IMR-90 (cell line): ENCODE results near the gene ME1. TPM values are rescaled to one million over a fixed set of nuclear protein-coding genes. Genes with fewer than 3 reads are reported as not detected.

Experiments used
- ATAC-seq: fragments of 200-7000 bp; cut with Tn5 transposase; 2 replicates; pipeline ENCODE4 v1.9.1; 2020; ENCODE audit warnings: low read depth, mild to moderate bottlenecking, moderate library complexity
- BruUV-seq: library from RNA; stranded (reverse); fragments of 400-500 nt; replicated peaks from 2 replicates; lab custom pipeline; 2021; lab: Mats Ljungman, UMichigan
- CTCF ChIA-PET: fragments of 300-600 bp; formaldehyde crosslinking; extraction: SDS; loops from one replicate; lab custom pipeline; 2021; ENCODE audit warnings: antibody characterized with exemption; lab: Yijun Ruan, JAX
- POLR2A ChIA-PET: fragments of 300-600 bp; sonication (Branson Sonifier 250); formaldehyde crosslinking; loops from one replicate; lab custom pipeline; 2022; ENCODE audit warnings: antibody characterized with exemption; ENCODE audit not compliant: unreplicated experiment; lab: Charles Lee
- DNase-seq: peaks from one replicate; pipeline ENCODE4 v3.0.0; 2013
- H2AFZ ChIP-seq: replicated peaks from 2 replicates; pipeline ENCODE3; 2013; ENCODE audit warnings: low read length, mild to moderate bottlenecking; ENCODE audit not compliant: poor library complexity
- H2AK5ac ChIP-seq: 2 replicates; pipeline ENCODE4 v1.6.1; 2013; ENCODE audit warnings: low read depth, low read length, inconsistent platforms
- H2AK9ac ChIP-seq: replicated peaks from 2 replicates; pipeline ENCODE3; 2013; ENCODE audit warnings: mild to moderate bottlenecking, low read depth, low read length, moderate library complexity; ENCODE audit not compliant: poor library complexity
- H2BK120ac ChIP-seq: 2 replicates; pipeline ENCODE4 v1.6.1; 2013; ENCODE audit warnings: low read depth, low read length, inconsistent platforms
- H2BK15ac ChIP-seq: 3 replicates; pipeline ENCODE4 v1.6.1; 2013; ENCODE audit warnings: low read depth, low read length, inconsistent platforms
- H2BK20ac ChIP-seq: 2 replicates; pipeline ENCODE4 v1.6.1; 2013; ENCODE audit warnings: low read depth, mild to moderate bottlenecking, inconsistent platforms, low read length, moderate library complexity
- H2BK5ac ChIP-seq: 2 replicates; pipeline ENCODE4 v1.6.1; 2013; ENCODE audit warnings: mild to moderate bottlenecking, low read depth, low read length, inconsistent platforms; ENCODE audit not compliant: poor library complexity, severe bottlenecking
- H3K14ac ChIP-seq: replicated peaks from 2 replicates; pipeline ENCODE4 v1.6.1; 2013; ENCODE audit warnings: low read depth, low read length, inconsistent platforms
- H3K18ac ChIP-seq: 2 replicates; pipeline ENCODE4 v1.6.1; 2013; ENCODE audit warnings: low read depth, low read length, control low read depth
- H3K23ac ChIP-seq: 2 replicates; pipeline ENCODE4 v1.6.1; 2013; ENCODE audit warnings: low read depth, low read length, inconsistent platforms
- H3K27ac ChIP-seq: 2 replicates; pipeline ENCODE4 v1.5.1; 2013; ENCODE audit warnings: mild to moderate bottlenecking, control low read depth, low read length; ENCODE audit not compliant: insufficient read depth
- H3K27me3 ChIP-seq: 2 replicates; pipeline ENCODE4 v1.6.1; 2013; ENCODE audit warnings: low read length; ENCODE audit not compliant: control insufficient read depth, insufficient read depth
- H3K36me3 ChIP-seq: 2 replicates; pipeline ENCODE4 v1.6.1; 2013; ENCODE audit warnings: low read length, mixed read lengths; ENCODE audit not compliant: control insufficient read depth, insufficient read depth
- H3K4ac ChIP-seq: 2 replicates; pipeline ENCODE4 v1.6.1; 2013; ENCODE audit warnings: low read depth, low read length, inconsistent platforms
- H3K4me1 ChIP-seq: 2 replicates; pipeline ENCODE4 v1.6.1; 2013; ENCODE audit warnings: low read length, mixed read lengths; ENCODE audit not compliant: control insufficient read depth, insufficient read depth
- H3K4me2 ChIP-seq: 2 replicates; pipeline ENCODE4 v1.6.1; 2013; ENCODE audit warnings: low read depth, mild to moderate bottlenecking, control low read depth, low read length, moderate library complexity
- H3K4me3 ChIP-seq: 2 replicates; pipeline ENCODE4 v1.5.1; 2013; ENCODE audit warnings: low read depth, mild to moderate bottlenecking, control low read depth, low read length, moderate library complexity; ENCODE audit not compliant: insufficient read depth
- H3K56ac ChIP-seq: 2 replicates; pipeline ENCODE4 v1.6.1; 2013; ENCODE audit warnings: low read length, inconsistent platforms; ENCODE audit not compliant: insufficient read depth; ENCODE audit errors: extremely low read depth
- H3K79me1 ChIP-seq, 2 experiments: 2 replicates each; pipeline ENCODE4 v1.6.1; 2013; ENCODE audit warnings: low read length in 2 of 2, inconsistent platforms in 1 of 2, low read depth in 1 of 2
- H3K9ac ChIP-seq: 2 replicates; pipeline ENCODE4 v1.6.1; 2013; ENCODE audit warnings: low read depth, low read length, control low read depth
- H3K9me1 ChIP-seq: 2 replicates; pipeline ENCODE4 v1.6.1; 2013; ENCODE audit warnings: low read length, inconsistent platforms; ENCODE audit not compliant: insufficient read depth
- H3K9me3 ChIP-seq: 2 replicates; pipeline ENCODE4 v1.6.1; 2013; ENCODE audit warnings: low read length; ENCODE audit not compliant: control insufficient read depth, insufficient read depth
- H4K20me1 ChIP-seq: 2 replicates; pipeline ENCODE4 v1.6.1; 2013; ENCODE audit warnings: low read length, inconsistent platforms; ENCODE audit not compliant: insufficient read depth
- H4K5ac ChIP-seq: 2 replicates; pipeline ENCODE4 v1.6.1; 2013; ENCODE audit warnings: mild to moderate bottlenecking, low read depth, low read length, control low read depth
- H4K8ac ChIP-seq, 2 experiments: 2 replicates each; pipeline ENCODE4 v1.6.1; 2013; ENCODE audit warnings: low read depth in 2 of 2, low read length in 2 of 2, control low read depth in 1 of 2, inconsistent platforms in 1 of 2
- H4K91ac ChIP-seq: 2 replicates; pipeline ENCODE4 v1.6.1; 2013; ENCODE audit warnings: low read depth, low read length, inconsistent platforms; ENCODE audit not compliant: insufficient read depth
- CHD1 ChIP-seq: IDR thresholded peaks from 2 replicates; pipeline ENCODE4 v1.6.1; 2012; ENCODE audit warnings: low read depth, low read length, improper control_type of control experiment
- CTCF ChIP-seq: conservative IDR thresholded peaks from 2 replicates; pipeline ENCODE4 v1.5.1; 2012; ENCODE audit warnings: mild to moderate bottlenecking, low read depth, low read length, improper control_type of control experiment
- ELK1 ChIP-seq: fragments of 150-350 bp; IDR thresholded peaks from 2 replicates; pipeline ENCODE4 v1.6.1; 2016; ENCODE audit warnings: low read depth, mild to moderate bottlenecking, low read length, moderate library complexity, borderline replicate concordance
- MAZ ChIP-seq: IDR thresholded peaks from 2 replicates; pipeline ENCODE4 v1.6.1; 2012; ENCODE audit warnings: low read depth, mild to moderate bottlenecking, low read length, improper control_type of control experiment, moderate library complexity, borderline replicate concordance
- MXI1 ChIP-seq: IDR thresholded peaks from 2 replicates; pipeline ENCODE4 v1.6.1; 2012; ENCODE audit warnings: low read depth, mild to moderate bottlenecking, low read length, moderate library complexity, borderline replicate concordance
- POLR2A ChIP-seq: IDR thresholded peaks from 2 replicates; pipeline ENCODE4 v1.6.1; 2012; ENCODE audit warnings: mild to moderate bottlenecking, low read depth, low read length
- RFX5 ChIP-seq: IDR thresholded peaks from 2 replicates; pipeline ENCODE4 v1.8.0; 2012; ENCODE audit warnings: low read depth, mild to moderate bottlenecking, low read length, moderate library complexity
- USF2 ChIP-seq: fragments of 150-350 bp; IDR thresholded peaks from 2 replicates; pipeline ENCODE4 v1.6.1; 2017; ENCODE audit warnings: mild to moderate bottlenecking, antibody characterized with exemption, low read length, low read depth
- WGBS, 2 experiments: methylation state at CpG; one replicate each; pipeline versions ENCODE4 v1.1.5 to v1.1.7; 2013; ENCODE audit warnings: missing lambda C conversion rate in 2 of 2; ENCODE audit not compliant: insufficient read length in 1 of 2; ENCODE audit errors: extremely low coverage in 2 of 2; 5-methylcytosine and 5-hydroxymethylcytosine counted together
- dilution Hi-C: fragments of 300-500 bp; cut with HindIII; formaldehyde crosslinking; loops from one replicate; pipeline ENCODE4 v1.14.3; 2018; ENCODE audit warnings: low sequenced_read_pairs; ENCODE audit not compliant: unreplicated experiment
- in situ Hi-C: fragments of 300-500 bp; cut with MboI; formaldehyde crosslinking; loops from 3 replicates; pipeline ENCODE4 v1.14.3; 2019; ENCODE audit warnings: low sequenced_read_pairs, inconsistent platforms, mixed read lengths
- intact Hi-C: fragments of 100-400 bp; cut with micrococcal nuclease; formaldehyde crosslinking; loops from 2 replicates; pipeline ENCODE4 v1.10.0; 2022
- polyA plus RNA-seq, 3 experiments: library from polyadenylated mRNA; depleted of rRNA; stranded (reverse); fragments of >200 nt; gene quantifications; 2 replicates each; pipeline ENCODE4 v1.2.3, GENCODE V29; 2012; ENCODE audit warnings: low replicate concordance in 1 of 3
- total RNA-seq: library from RNA; depleted of rRNA; stranded (reverse); fragments of >200 nt; gene quantifications from 2 replicates; pipeline ENCODE4 v1.2.3, GENCODE V29; 2012

Gene ME1
- total and polyA plus RNA-seq, 2 of the 4 experiments (the other 2 are of a cell fraction), result 21.5 to 24.4 TPM

- in situ Hi-C loops (no loop called here), dilution Hi-C loops (no loop called here), intact Hi-C loops (no loop called here)
- no CpG with 5 or more reads among the region's 2 CpGs for WGBS, 2 experiments
- Histone ChIP-seq H3K23ac (no peak overlapping the region), H3K9ac (no peak overlapping the region), H2BK120ac (no peak overlapping the region), H2AFZ (no peak overlapping the region), H3K36me3 (peaks cover 7% of the 10 kb centered on the region; the same call in 1 of the 2 replicates), H3K14ac (no peak overlapping the region), H3K4me2 (no peak overlapping the region), H3K9me1 (no peaks in the 10 kb centered on the region; the same call in 1 of the 2 replicates), H3K4ac (no peak overlapping the region), H3K18ac (no peak overlapping the region), H3K27me3 (no peaks in the 10 kb centered on the region), H4K5ac (no peak overlapping the region), H2BK20ac (no peak overlapping the region), H3K27ac (no peak overlapping the region), H4K20me1 (no peaks in the 10 kb centered on the region), H4K91ac (no peak overlapping the region), H2BK5ac (no peak overlapping the region), H2AK9ac (no peak overlapping the region), H2AK5ac (no peak overlapping the region), H3K9me3 (no peaks in the 10 kb centered on the region), H3K4me3 (no peak overlapping the region), H2BK15ac (no peak overlapping the region), H4K8ac (no peak overlapping the region), H3K79me1 (no peaks in the 10 kb centered on the region; a peak in 2 of 4 replicates), H3K56ac (no peak overlapping the region), H3K4me1 (no peaks in the 10 kb centered on the region)
- POLR2A ChIA-PET, result no interaction called here
- ATAC-seq (no peak), DNase-seq (no peak)
- TF ChIP-seq CTCF, result no peak
- no peak for TF ChIP-seq RFX5
- no peak for TF ChIP-seq MXI1
- no peak for TF ChIP-seq USF2
- no peak for TF ChIP-seq ELK1
- TF ChIP-seq POLR2A, result no peak
- TF ChIP-seq CHD1, result no peak
- TF ChIP-seq MAZ, result no peak
- CTCF ChIA-PET, result interaction anchor here (0.6 kb wide), 1 partner anchor 172 kb away, joined by 3 read pairs; no protein-coding TSS in a partner anchor
- no TSS peak for BruUV-seq
Measured at GRCh38 chr6:83341765-83342164, 89.1 kb downstream of the ME1 start.
